HG02763 (cell line): ENCODE data around the gene MBLAC2.
A peak's percentile ranks its signal among the peaks of the same experiment; 100 is the strongest.

Source experiments
- ATAC-seq: cut with Tn5 transposase; IDR thresholded peaks from one replicate; pipeline ENCODE4 v1.9.1; 2021; ENCODE audit warnings: mild to moderate bottlenecking, moderate library complexity; ENCODE audit not compliant: unreplicated experiment

Gene MBLAC2

DNA sequence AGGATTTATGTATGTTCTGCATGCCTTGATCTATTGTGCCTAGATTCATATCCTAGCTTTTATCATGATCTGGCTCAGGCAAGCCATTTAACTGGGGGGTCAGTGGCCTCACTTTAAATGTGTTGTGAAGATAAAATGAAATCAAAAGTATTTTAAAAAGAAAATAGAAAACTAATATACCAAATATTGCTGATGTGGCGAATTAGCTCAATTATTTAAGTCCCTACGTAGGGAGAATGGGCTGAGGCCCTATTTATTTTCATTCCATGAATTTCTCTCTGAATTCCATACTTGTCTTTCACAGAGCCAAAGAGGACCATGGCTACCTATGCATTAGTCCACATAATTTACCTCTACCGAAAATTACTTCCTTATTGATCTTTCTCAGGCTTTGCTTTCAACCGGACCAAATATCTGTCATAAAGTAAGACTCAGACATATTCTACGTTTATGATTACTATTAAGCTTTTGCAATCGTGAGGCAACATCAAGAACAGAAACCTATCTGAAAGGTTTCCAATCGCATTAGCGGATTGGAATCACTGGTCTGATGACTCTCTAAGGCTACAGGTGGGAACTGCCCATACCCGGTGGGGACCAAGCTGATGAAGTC lies 1.7 kb downstream of the MBLAC2 start:
- no peak for ATAC-seq

DNA sequence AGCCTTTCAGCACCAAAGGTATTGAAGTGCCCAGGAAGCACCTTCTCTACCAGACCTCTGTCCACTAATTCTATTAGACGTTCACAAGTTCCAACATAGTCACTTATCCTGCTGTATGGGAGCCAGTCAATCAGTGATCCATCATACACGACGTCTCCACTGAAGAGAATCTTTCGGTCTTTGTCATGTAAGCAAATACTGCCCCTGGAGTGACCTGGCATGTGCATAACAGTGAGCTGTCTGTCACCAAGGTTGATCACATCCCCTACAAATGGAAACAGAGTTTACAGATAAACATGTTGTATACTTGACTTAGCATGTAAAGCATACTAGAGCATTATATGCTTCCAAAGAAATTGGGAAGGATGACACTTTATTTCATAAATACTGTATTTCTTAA lies 13.3 kb downstream of the MBLAC2 start:
- ATAC-seq = no peak

DNA sequence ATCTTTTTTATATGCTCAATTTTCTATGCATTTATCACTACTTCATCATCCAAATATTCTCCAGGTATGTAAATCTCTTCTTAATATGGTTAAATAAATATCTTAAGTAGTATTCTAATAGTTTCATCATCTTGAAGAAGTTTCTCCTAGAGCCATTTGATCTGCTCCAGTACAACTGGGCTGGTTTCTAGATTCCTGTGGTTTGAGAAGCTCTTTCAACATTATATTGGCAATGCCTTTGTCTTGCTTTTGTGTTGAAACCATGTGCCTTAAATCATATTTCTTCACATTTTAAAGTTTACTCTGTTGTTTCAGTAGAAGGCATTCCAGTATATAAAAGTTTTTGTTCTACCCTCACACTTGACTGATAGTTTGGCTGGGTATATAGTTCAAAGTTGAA lies 27.6 kb downstream of the MBLAC2 start:
- ATAC-seq = no peak

DNA sequence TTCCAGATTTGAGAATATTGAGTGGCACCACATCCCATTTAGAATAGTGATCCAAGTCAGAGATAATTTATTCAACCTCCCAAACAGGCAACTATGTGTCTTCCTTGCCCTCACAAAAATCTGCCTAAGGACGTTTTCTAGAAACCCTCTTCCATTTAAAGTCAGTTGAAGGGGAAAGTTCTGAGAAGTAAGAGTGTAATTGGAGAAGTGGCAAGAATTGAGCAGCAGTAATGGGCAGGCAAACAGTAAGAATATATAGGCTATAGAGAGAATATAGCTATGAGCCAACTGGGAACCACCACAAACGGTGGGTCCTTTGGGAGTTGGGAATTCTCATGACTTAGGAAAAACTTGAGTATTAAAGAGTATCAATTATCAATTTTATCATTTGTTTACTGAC lies 33.9 kb downstream of the MBLAC2 start:
- ATAC-seq = no peak

DNA sequence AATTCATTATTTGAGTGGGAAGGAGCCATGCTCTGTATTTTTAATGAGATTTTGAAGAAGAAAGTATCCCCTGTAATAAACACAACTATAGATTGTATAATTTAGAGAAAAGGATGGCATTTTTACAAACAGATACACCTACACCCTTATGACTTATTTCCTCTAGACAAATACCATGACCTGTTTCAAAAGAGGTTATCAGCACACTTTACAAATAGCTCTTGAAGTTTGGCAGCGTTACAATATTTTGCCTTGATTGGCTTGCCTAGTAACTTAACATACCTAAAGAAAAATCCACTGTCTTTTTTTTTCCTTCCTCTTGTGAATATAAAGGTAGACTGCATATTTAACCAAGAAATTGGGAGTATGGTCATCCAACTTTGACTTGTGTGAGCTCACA lies 36.5 kb downstream of the MBLAC2 start:
- no peak for ATAC-seq

DNA sequence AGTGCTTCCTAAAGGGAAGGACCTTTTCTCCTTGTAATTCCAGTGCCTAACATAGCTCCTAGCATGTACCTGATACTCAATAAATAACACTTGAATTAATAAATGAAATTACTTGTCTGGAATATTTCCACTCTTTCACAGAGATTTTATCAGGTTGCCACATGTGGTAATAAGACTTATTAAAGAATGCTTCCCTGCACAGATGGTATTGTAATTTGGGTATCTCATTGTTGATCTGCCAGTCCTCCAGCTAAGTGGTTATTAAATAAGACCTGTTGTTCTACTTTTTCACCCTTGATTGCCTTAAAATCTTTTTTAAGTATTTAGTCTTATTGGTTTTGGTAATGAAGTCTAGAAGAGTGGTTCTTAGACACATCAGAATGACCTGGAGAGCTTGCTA lies 36.9 kb downstream of the MBLAC2 start:
- ATAC-seq = no peak

GRCh38 chr5:90434116-90434714 lies 40.4 kb downstream of the MBLAC2 start:
- ATAC-seq = peak; percentile 54

DNA sequence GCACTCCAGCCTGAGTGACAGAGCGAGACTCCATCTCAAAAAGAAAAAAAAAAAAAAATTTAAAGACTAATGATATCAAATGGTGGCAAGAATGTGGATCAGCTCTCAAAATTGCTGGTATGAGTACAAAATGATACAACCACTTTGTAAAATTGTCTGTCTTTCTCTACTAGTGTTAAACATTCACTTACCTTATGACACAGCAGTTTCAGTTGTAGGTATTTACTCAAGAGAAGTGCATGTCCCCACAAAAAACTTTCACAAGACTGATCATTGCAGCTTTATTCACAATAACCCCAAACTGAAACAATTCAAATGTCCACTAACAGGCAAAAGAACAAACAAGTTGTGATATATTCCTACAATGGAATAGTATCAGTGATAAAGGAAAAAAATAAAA lies 50.3 kb downstream of the MBLAC2 start:
- ATAC-seq = peak; percentile 58

GRCh38 chr5:90421136-90421535 lies 53.4 kb downstream of the MBLAC2 start:
- no peak for ATAC-seq

GRCh38 chr5:90418214-90418613 lies 56.4 kb downstream of the MBLAC2 start:
- ATAC-seq = no peak

DNA sequence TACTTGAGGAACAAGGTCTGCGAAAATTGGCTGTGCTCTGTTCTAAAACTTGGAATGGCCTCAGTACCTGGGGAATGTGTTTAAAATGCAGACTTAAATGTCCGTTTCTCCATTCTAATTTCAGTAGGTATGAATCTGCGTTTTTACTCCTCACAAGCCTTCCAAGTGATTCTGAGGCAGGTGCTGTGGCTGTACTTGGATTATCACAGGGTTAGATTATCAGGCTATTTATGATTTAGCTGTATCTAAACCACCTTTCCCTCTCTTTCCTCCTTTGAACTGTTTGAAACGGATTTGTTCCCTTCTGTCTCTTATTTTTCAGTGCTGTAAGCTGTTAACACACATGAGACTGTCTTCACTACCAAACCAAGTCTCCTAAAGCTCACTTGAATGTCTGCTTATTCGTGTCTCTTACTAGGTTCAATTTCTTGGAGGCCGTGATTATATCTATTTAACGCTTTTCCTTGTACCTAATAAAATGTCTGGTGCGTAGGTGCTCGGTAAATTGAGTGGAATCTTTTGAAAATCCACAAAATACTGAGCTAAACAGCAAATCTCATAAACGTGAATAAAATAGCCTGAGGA lies 64.3 kb downstream of the MBLAC2 start:
- no peak for ATAC-seq

DNA sequence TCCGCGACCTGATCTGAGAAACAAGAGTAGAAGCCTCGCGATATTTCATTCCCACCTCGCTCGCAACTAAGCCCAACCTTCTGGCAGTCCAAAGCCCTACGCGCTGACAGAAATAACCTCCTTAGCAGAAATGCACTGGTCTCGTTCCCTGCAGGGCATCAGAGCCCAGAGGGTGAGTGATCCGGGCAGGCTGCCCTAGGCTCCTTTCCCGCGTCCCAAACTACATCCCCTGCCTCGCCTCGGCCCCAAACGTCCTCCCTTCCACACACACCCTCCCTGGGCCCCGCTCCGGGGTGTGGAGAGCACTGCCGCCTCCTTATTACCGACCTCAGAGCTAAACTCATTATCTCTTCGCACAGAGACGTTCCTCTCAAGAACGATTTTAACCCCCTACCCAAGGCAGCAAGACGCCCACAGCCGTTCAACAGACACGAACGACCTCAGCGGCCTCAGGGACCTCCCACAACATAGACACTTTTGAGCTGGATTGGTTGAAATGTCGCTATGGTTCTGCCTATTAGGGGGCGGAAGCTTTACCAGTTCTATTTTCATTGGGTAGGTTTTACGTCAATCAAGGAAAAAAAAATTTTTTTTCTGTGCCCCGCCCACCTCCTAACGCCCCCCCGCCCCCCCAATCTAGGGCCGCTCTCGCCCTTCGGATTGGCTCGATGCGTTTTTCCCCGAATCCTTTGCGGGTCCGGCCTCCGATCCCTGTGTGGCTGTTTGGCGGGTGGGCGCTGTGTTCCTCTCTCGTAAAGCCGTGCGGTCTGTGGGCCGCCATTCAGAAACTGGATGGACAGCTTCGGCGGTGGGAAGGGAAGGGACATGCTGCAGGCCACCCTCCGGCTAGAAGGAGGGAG lies 65.0 kb downstream of the MBLAC2 start, which contains the start of gene CETN3:
TSS of gene CETN3 (minus strand) at position 439 of the 860 bp plus-strand sequence. CDS start at position 344, 95 bp downstream.
- peak; percentile 94 for ATAC-seq

- peak; percentile 2 for ATAC-seq
These were observed 65.8 kb downstream of the MBLAC2 start for GRCh38 chr5:90408571-90409317.
